Trophoblast cell (in vitro differentiated cells and primary cell): ENCODE data around the gene CPED1.

ENCODE experiments used
- DNase-seq, 2 donors: peaks; one replicate each; pipeline ENCODE4 v3.0.0-alpha.2; 2016
- H2AFZ ChIP-seq: 2 replicates; pipeline ENCODE4 v1.6.1; 2013; ENCODE audit warnings: low read length, moderate library complexity, mild to moderate bottlenecking; ENCODE audit not compliant: insufficient read depth, poor library complexity
- H2AK5ac ChIP-seq: 2 replicates; pipeline ENCODE4 v1.6.1; 2013; ENCODE audit warnings: mild to moderate bottlenecking, low read length
- H2BK120ac ChIP-seq: 2 replicates; pipeline ENCODE4 v1.6.1; 2013; ENCODE audit warnings: low read length, mild to moderate bottlenecking, moderate library complexity; ENCODE audit not compliant: insufficient read depth, poor library complexity
- H2BK12ac ChIP-seq: 2 replicates; pipeline ENCODE4 v1.6.1; 2013; ENCODE audit warnings: mild to moderate bottlenecking, low read length, moderate library complexity
- H2BK5ac ChIP-seq: 2 replicates; pipeline ENCODE4 v1.6.1; 2013; ENCODE audit warnings: low read length, low read depth, moderate library complexity, mild to moderate bottlenecking; ENCODE audit not compliant: poor library complexity
- H3K14ac ChIP-seq: 2 replicates; pipeline ENCODE4 v1.6.1; 2013; ENCODE audit warnings: mild to moderate bottlenecking, low read length
- H3K18ac ChIP-seq: 2 replicates; pipeline ENCODE4 v1.6.1; 2013; ENCODE audit warnings: mild to moderate bottlenecking, low read length
- H3K23ac ChIP-seq: 2 replicates; pipeline ENCODE4 v1.6.1; 2013; ENCODE audit warnings: low read length
- H3K27ac ChIP-seq: 2 replicates; pipeline ENCODE4 v1.5.1; 2013; ENCODE audit warnings: low read depth, mild to moderate bottlenecking, inconsistent platforms, low read length, moderate library complexity
- H3K27me3 ChIP-seq: 2 replicates; pipeline ENCODE4 v1.6.1; 2013; ENCODE audit warnings: inconsistent platforms, mild to moderate bottlenecking, low read length, moderate library complexity; ENCODE audit not compliant: insufficient read depth
- H3K36me3 ChIP-seq, 2 experiments: 1 replicate in 1 of 2; 2 replicates in 1 of 2; pipeline ENCODE4 v1.6.1; 2013; ENCODE audit warnings: low read length in 2 of 2, mild to moderate bottlenecking in 2 of 2, moderate library complexity in 1 of 2; ENCODE audit not compliant: insufficient read depth in 2 of 2, control insufficient read depth in 1 of 2
- H3K4ac ChIP-seq: 2 replicates; pipeline ENCODE4 v1.6.1; 2013; ENCODE audit warnings: low read depth, mild to moderate bottlenecking, low read length, moderate library complexity
- H3K4me1 ChIP-seq, 2 experiments: 1 replicate in 1 of 2; 2 replicates in 1 of 2; pipeline ENCODE4 v1.6.1; 2013; ENCODE audit warnings: low read length in 2 of 2, mild to moderate bottlenecking in 2 of 2, moderate library complexity in 1 of 2; ENCODE audit not compliant: insufficient read depth in 2 of 2, control insufficient read depth in 1 of 2
- H3K4me2 ChIP-seq: 2 replicates; pipeline ENCODE4 v1.6.1; 2013; ENCODE audit warnings: inconsistent platforms, mild to moderate bottlenecking, low read length, moderate library complexity
- H3K4me3 ChIP-seq: 2 replicates; pipeline ENCODE4 v1.5.1; 2013; ENCODE audit warnings: mild to moderate bottlenecking, low read depth, low read length, inconsistent platforms
- H3K79me1 ChIP-seq: one replicate; pipeline ENCODE4 v1.6.1; 2013; ENCODE audit warnings: low read length
- H3K79me2 ChIP-seq: 2 replicates; pipeline ENCODE4 v1.6.1; 2013; ENCODE audit warnings: low read length, mild to moderate bottlenecking; ENCODE audit not compliant: control insufficient read depth, insufficient read depth, poor library complexity
- H3K9ac ChIP-seq: 2 replicates; pipeline ENCODE4 v1.6.1; 2013; ENCODE audit warnings: mild to moderate bottlenecking, low read length
- H3K9me3 ChIP-seq: 2 replicates; pipeline ENCODE4 v1.6.1; 2013; ENCODE audit warnings: low read depth, mild to moderate bottlenecking, control low read depth, inconsistent platforms, low read length; ENCODE audit not compliant: insufficient read depth
- H4K12ac ChIP-seq: 2 replicates; pipeline ENCODE4 v1.6.1; 2013; ENCODE audit warnings: low read depth, mild to moderate bottlenecking, low read length, moderate library complexity
- H4K8ac ChIP-seq: 2 replicates; pipeline ENCODE4 v1.6.1; 2013; ENCODE audit warnings: low read depth, mild to moderate bottlenecking, low read length, moderate library complexity
- H4K91ac ChIP-seq: one replicate; pipeline ENCODE4 v1.6.1; 2013; ENCODE audit warnings: low read depth, mild to moderate bottlenecking, low read length, moderate library complexity
- WGBS: extraction: QIAGEN DNeasy Blood & Tissue Kit; methylation state at CpG from one replicate; pipeline ENCODE4 v1.1.7; 2013; ENCODE audit warnings: missing lambda C conversion rate; ENCODE audit not compliant: insufficient read length, insufficient coverage; ENCODE audit errors: extremely low coverage; 5-methylcytosine and 5-hydroxymethylcytosine counted together

CPED1 gene

DNA sequence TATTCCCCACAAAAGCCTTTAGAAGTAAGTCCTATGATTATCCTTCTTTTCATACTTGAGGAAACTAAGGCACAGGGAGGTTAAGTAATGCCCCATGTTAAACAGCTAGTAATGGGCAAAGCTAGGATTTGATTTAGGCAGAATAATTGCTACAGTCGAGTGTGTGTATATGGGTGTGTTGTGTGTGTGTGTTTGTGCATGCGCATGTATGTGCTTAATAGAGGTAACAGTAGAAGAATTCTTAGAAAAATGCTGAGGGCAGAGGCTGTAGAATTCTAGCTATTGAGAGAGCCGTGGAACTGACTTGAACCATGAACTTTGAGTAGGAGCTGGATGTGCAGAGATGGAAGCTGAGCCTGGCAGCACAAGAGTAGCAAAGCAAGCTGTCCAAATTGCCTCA is 208.9 kb downstream of the CPED1 start:
- no peak overlapping the region for H2AFZ ChIP-seq
- no peak overlapping the region for H2BK5ac ChIP-seq
- WGBS, result no CpG with 5 or more reads among the region's 3 CpGs
- H3K9ac ChIP-seq, result no peak overlapping the region
- H3K4me1 ChIP-seq, result peaks cover 0 to 2% of the 10 kb centered on the region in 2 experiments
- H3K79me1 ChIP-seq, result no peaks in the 10 kb centered on the region
- peak in 1 of 2 donors; percentile 17 for DNase-seq
- H2BK120ac ChIP-seq, result no peak overlapping the region
- H3K79me2 ChIP-seq, result no peaks in the 10 kb centered on the region
- no peak overlapping the region for H3K4ac ChIP-seq
- no peak overlapping the region for H3K4me3 ChIP-seq
- H4K12ac ChIP-seq, result no peak overlapping the region
- H3K23ac ChIP-seq, result peak overlapping the region; percentile 22
- no peak overlapping the region for H3K27ac ChIP-seq
- H3K9me3 ChIP-seq, result no peaks in the 10 kb centered on the region
- H4K8ac ChIP-seq, result no peak overlapping the region
- no peak overlapping the region for H3K14ac ChIP-seq
- no peaks in the 10 kb centered on the region for H3K27me3 ChIP-seq
- H3K36me3 ChIP-seq, result no peaks in the 10 kb centered on the region
- H3K18ac ChIP-seq, result no peak overlapping the region
- no peak overlapping the region for H3K4me2 ChIP-seq
- H2AK5ac ChIP-seq, result no peak overlapping the region
- no peak overlapping the region for H4K91ac ChIP-seq
- peak overlapping the region; percentile 64 for H2BK12ac ChIP-seq

DNA sequence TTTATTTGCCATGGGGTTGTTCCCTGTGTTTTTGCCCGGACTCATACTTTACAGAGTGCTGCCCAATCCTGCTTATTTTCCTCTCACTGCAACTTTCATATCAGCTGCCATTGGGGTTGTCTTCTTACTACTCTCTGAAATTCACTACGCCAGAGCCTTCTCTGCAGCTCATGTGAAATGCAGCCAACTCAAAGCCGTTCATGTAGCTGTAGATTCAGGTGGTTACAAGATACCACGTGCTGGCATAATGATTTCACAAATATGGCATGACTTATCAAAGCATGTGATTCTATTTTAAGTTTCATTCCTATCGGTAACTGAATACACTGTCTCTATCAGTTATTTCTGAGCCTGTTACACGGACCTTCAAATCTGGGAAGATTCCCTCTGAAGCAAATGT is 210.0 kb downstream of the CPED1 start:
- WGBS, result no CpG with 5 or more reads among the region's 6 CpGs
- Histone ChIP-seq H4K12ac (no peak overlapping the region), H3K4me3 (no peak overlapping the region), H3K27ac (no peak overlapping the region), H3K4me1 (peaks cover 0 to 2% of the 10 kb centered on the region in 2 experiments), H3K27me3 (no peaks in the 10 kb centered on the region), H3K36me3 (no peaks in the 10 kb centered on the region), H2BK5ac (no peak overlapping the region), H3K23ac (no peak overlapping the region), H3K79me2 (no peaks in the 10 kb centered on the region), H2AFZ (no peak overlapping the region), H4K8ac (no peak overlapping the region), H3K9ac (no peak overlapping the region), H3K4me2 (no peak overlapping the region), H3K14ac (no peak overlapping the region), H3K18ac (no peak overlapping the region), H2AK5ac (no peak overlapping the region), H2BK120ac (no peak overlapping the region), H3K4ac (no peak overlapping the region), H3K9me3 (no peaks in the 10 kb centered on the region), H2BK12ac (no peak overlapping the region), H3K79me1 (no peaks in the 10 kb centered on the region), H4K91ac (no peak overlapping the region)
- no peak for DNase-seq

DNA sequence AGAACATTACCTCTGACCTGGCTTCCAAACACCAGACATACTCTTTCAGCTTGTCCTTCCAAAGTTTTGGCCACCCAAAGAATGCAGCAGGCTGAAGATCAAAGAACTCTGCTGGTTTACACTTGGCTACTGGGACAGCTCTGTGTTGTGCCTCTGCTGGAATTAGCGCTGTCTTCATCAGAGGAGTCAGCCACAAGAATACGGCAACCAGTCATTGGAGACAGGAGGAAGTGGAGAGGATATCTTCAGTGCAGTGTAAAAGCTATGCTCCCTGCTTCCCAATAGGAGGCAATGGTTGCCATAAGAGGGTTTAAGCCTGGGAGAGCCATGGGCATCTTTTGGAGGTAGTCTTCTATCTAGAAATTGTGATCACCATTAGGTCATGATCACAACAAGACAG is 213.6 kb downstream of the CPED1 start:
- Histone ChIP-seq H3K18ac (no peak overlapping the region), H3K14ac (no peak overlapping the region), H4K91ac (no peak overlapping the region), H2AFZ (no peak overlapping the region), H4K12ac (no peak overlapping the region), H3K79me2 (no peaks in the 10 kb centered on the region), H3K9me3 (no peaks in the 10 kb centered on the region), H3K79me1 (no peaks in the 10 kb centered on the region), H2BK120ac (no peak overlapping the region), H3K4ac (no peak overlapping the region), H3K36me3 (no peaks in the 10 kb centered on the region), H2BK12ac (no peak overlapping the region), H3K27me3 (no peaks in the 10 kb centered on the region), H3K4me2 (no peak overlapping the region), H3K4me3 (no peak overlapping the region), H2AK5ac (no peak overlapping the region), H2BK5ac (no peak overlapping the region), H4K8ac (no peak overlapping the region), H3K4me1 (no peaks in the 10 kb centered on the region), H3K9ac (no peak overlapping the region), H3K23ac (no peak overlapping the region), H3K27ac (no peak overlapping the region)
- WGBS, result no CpG with 5 or more reads among the region's 2 CpGs
- DNase-seq, result no peak

DNA sequence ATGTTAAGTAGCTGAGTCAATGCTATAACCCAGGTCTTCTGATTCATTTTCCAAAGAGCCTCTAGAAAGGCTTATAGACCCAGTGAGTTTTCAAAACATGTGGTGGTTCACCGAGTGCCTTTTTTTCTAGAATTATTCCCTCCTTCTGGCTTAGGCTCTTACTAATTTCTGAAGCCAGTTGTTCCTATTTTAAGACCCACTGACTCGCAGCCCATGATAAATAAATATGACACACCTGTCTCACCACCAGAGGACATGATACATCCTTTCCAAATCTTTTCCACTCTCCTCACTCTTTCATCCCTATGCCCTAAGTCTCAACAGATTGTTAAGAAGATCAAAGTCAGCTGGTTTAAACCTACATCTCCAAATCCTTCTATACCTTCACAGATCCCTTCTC is 214.3 kb downstream of the CPED1 start:
- H4K12ac ChIP-seq, result no peak overlapping the region
- no peak overlapping the region for H3K14ac ChIP-seq
- H2AFZ ChIP-seq, result no peak overlapping the region
- H2BK5ac ChIP-seq, result no peak overlapping the region
- H2BK120ac ChIP-seq, result no peak overlapping the region
- no peak overlapping the region for H3K9ac ChIP-seq
- no peaks in the 10 kb centered on the region for H3K36me3 ChIP-seq
- H3K4ac ChIP-seq, result no peak overlapping the region
- H3K23ac ChIP-seq, result no peak overlapping the region
- H3K4me2 ChIP-seq, result no peak overlapping the region
- H3K4me3 ChIP-seq, result no peak overlapping the region
- no peak overlapping the region for H2AK5ac ChIP-seq
- no peaks in the 10 kb centered on the region for H3K79me1 ChIP-seq
- H3K27ac ChIP-seq, result no peak overlapping the region
- H3K18ac ChIP-seq, result no peak overlapping the region
- no peak overlapping the region for H4K8ac ChIP-seq
- no peak overlapping the region for H2BK12ac ChIP-seq
- no peaks in the 10 kb centered on the region for H3K79me2 ChIP-seq
- H4K91ac ChIP-seq, result no peak overlapping the region
- DNase-seq, result no peak
- no peaks in the 10 kb centered on the region for H3K4me1 ChIP-seq
- no CpG with 5 or more reads among the region's 2 CpGs for WGBS
- H3K27me3 ChIP-seq, result no peaks in the 10 kb centered on the region
- no peaks in the 10 kb centered on the region for H3K9me3 ChIP-seq
